HG03097 (cell line): ENCODE data around the gene RHBDD3.

ENCODE experiments used
- ATAC-seq: cut with Tn5 transposase; IDR thresholded peaks from one replicate; pipeline ENCODE4 v1.9.1; 2021; ENCODE audit not compliant: unreplicated experiment, low FRiP score

RHBDD3 gene

GRCh38 chr22:29267858-29268510 is at the start of gene RHBDD3, which contains the start of gene EWSR1:
Gene RHBDD3 (minus strand): TSS chr22:29267981. CDS start chr22:29265626, 2,355 bp downstream.
Gene EWSR1 (plus strand): TSS chr22:29268268. CDS start chr22:29268337, 69 bp downstream.
- peak; percentile 67 for ATAC-seq

- ATAC-seq = no peak
These were observed 48.5 kb upstream of the RHBDD3 start for GRCh38 chr22:29316141-29316828.

- no peak for ATAC-seq
These were observed 47.7 kb upstream of the RHBDD3 start, which contains the start of gene RASL10A for GRCh38 chr22:29315286-29316140. Gene RASL10A (minus strand): TSS chr22:29315697. CDS start chr22:29315246, 451 bp downstream.

- no peak for ATAC-seq
These were observed 46.9 kb upstream of the RHBDD3 start for GRCh38 chr22:29314537-29315285.

GRCh38 chr22:29313576-29314466 is 46.0 kb upstream of the RHBDD3 start:
- no peak for ATAC-seq

GRCh38 chr22:29313126-29313575 is 45.4 kb upstream of the RHBDD3 start:
- ATAC-seq = no peak

GRCh38 chr22:29312218-29313125 is 44.7 kb upstream of the RHBDD3 start:
- no peak for ATAC-seq

GRCh38 chr22:29311464-29312217 is 43.9 kb upstream of the RHBDD3 start:
- no peak for ATAC-seq

- no peak for ATAC-seq
These were observed 43.1 kb upstream of the RHBDD3 start for GRCh38 chr22:29310863-29311339.

GRCh38 chr22:29310065-29310862 is 42.5 kb upstream of the RHBDD3 start:
- no peak for ATAC-seq

GRCh38 chr22:29309332-29310064 is 41.7 kb upstream of the RHBDD3 start:
- no peak for ATAC-seq

GRCh38 chr22:29308791-29309262 is 41.0 kb upstream of the RHBDD3 start:
- ATAC-seq = no peak

GRCh38 chr22:29308148-29308790 is 40.5 kb upstream of the RHBDD3 start:
- no peak for ATAC-seq

- no peak for ATAC-seq
These were observed 39.9 kb upstream of the RHBDD3 start for GRCh38 chr22:29307596-29308147.
